Activated naive CD8-positive, alpha-beta T cell (primary cell): ENCODE results near the gene NXPH4.

ENCODE experiments used
- H3K27ac Mint-ChIP-seq: one replicate; pipeline ENCODE4 v1.8.0; 2021; ENCODE audit warnings: mixed read lengths
- H3K27me3 Mint-ChIP-seq: one replicate; pipeline ENCODE4 v1.8.0; 2021; ENCODE audit warnings: mixed read lengths
- H3K36me3 Mint-ChIP-seq: one replicate; pipeline ENCODE4 v1.8.0; 2021; ENCODE audit warnings: mixed read lengths
- H3K4me1 Mint-ChIP-seq: one replicate; pipeline ENCODE4 v1.8.0; 2021; ENCODE audit warnings: low read depth, mixed read lengths
- H3K4me3 Mint-ChIP-seq: one replicate; pipeline ENCODE4 v1.8.0; 2021; ENCODE audit warnings: mild to moderate bottlenecking, mixed read lengths
- H3K9me3 Mint-ChIP-seq: one replicate; pipeline ENCODE4 v1.8.0; 2021; ENCODE audit warnings: low read depth, mixed read lengths

The NXPH4 gene

GRCh38 chr12:57216014-57216911 lies at the start of gene NXPH4:
Gene NXPH4 (plus strand): TSS chr12:57216794. CDS start chr12:57216970, 176 bp downstream.
- Mint-ChIP-seq H3K9me3 (no peaks in the 10 kb centered on the region), H3K27ac (peak within 1 kb of the TSS; percentile 28), H3K4me3 (peak within 1 kb of the TSS; percentile 83), H3K27me3 (peaks cover 48% of the 10 kb centered on the region), H3K4me1 (peaks cover 40% of the 10 kb centered on the region), H3K36me3 (peaks cover 3% of the 10 kb centered on the region)

DNA sequence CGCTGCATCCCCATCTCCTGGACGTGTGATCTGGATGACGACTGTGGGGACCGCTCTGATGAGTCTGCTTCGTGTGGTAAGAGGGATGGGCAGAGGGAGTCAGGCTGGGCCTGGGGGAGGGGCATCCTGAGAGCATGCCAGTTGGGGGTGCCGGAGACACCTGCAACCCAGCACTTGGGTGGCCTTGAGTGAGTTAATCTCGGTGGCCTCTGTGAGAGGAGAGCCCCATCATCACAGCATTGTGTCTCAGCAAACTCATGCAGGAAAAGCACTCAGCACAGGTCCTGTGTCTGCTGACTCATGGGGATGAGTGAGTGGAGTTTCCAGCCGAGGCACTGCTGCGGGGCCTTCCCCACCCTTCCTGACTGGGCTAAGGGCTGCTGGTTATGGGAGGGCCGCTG lies 49.6 kb upstream of the NXPH4 start:
- H3K4me1 Mint-ChIP-seq: peaks cover 7% of the 10 kb centered on the region
- no peak overlapping the region for H3K27ac Mint-ChIP-seq
- H3K27me3 Mint-ChIP-seq: no peaks in the 10 kb centered on the region
- H3K4me3 Mint-ChIP-seq: no peak overlapping the region
- peaks cover 3% of the 10 kb centered on the region for H3K36me3 Mint-ChIP-seq
- H3K9me3 Mint-ChIP-seq: no peaks in the 10 kb centered on the region

DNA sequence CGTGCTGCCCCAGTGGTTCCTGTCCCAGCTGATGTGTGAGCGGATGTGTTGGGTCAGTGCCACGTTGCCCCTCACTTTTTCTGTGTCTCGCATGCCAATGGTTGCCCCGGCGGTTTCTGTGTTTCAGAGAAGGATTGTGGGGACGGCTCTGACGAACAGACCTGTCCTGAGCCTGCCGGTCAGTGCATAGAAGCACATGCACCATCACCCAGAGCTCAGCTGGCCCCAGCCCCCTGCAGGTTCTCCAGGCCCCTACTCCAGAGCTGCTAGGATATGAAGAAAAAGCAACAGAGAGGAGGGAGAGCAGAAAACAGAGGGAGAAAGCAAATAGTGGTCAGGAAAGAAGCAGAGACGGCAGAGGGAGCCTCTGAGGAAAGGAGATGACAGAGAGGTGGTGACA lies 48.5 kb upstream of the NXPH4 start:
- Mint-ChIP-seq H3K27ac (no peak overlapping the region), H3K4me1 (peaks cover 7% of the 10 kb centered on the region), H3K4me3 (no peak overlapping the region), H3K27me3 (no peaks in the 10 kb centered on the region), H3K9me3 (no peaks in the 10 kb centered on the region), H3K36me3 (no peaks in the 10 kb centered on the region)

DNA sequence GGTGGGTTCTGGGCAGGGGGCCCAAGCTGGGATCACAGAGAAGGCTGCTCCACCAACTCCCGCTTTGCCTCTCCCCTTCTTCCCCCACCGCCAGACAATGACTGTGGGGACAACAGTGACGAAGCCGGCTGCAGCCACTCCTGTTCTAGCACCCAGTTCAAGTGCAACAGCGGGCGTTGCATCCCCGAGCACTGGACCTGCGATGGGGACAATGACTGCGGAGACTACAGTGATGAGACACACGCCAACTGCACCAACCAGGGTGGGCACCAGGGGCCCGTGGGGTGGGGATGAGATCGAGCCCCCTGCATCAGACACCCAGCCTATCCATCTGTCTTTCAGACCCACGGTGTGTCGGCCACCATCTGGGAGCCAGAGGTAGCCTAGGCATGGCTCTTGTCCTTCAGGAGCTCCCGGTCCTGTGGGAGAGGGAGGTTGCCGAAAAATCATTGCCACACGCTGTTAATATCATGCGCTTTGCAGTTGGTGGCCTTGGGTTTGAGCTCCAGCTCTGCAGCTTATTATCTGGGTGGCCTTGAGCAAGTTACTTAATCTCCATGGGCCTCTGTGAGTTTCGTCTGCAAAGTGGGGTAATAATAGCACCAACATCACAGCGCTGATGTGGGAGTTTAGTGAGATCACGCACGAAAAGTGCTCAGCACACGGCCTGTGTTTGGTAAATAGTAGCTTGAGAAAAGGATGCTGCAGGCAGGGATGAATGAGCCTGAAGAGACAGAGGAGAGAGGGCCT lies 47.4 kb upstream of the NXPH4 start:
- Mint-ChIP-seq H3K27me3 (no peaks in the 10 kb centered on the region), H3K27ac (no peak overlapping the region), H3K4me1 (peaks cover 7% of the 10 kb centered on the region), H3K9me3 (no peaks in the 10 kb centered on the region), H3K4me3 (no peak overlapping the region), H3K36me3 (no peaks in the 10 kb centered on the region)

DNA sequence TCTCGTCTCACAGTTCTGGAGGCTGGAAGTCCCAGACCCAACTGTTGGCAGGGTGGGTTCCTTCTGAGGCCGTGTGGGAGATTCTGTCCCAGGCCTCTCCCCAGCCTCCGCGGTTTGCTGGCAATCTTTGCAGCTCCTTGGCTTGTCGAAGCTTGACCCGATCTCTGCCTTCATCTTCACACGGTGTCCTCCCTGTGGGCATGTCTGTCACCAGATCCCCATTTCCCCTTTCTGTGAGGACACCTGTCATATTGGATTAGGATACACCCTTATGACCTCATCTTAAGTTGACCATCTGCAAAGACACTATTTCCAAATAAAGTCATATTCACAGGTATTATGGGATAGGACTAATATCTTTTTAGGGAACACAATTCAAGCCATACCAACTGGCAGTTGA lies 46.6 kb upstream of the NXPH4 start:
- Mint-ChIP-seq H3K27me3 (no peaks in the 10 kb centered on the region), H3K4me3 (no peak overlapping the region), H3K36me3 (no peaks in the 10 kb centered on the region), H3K27ac (no peak overlapping the region), H3K9me3 (no peaks in the 10 kb centered on the region), H3K4me1 (peaks cover 7% of the 10 kb centered on the region)

DNA sequence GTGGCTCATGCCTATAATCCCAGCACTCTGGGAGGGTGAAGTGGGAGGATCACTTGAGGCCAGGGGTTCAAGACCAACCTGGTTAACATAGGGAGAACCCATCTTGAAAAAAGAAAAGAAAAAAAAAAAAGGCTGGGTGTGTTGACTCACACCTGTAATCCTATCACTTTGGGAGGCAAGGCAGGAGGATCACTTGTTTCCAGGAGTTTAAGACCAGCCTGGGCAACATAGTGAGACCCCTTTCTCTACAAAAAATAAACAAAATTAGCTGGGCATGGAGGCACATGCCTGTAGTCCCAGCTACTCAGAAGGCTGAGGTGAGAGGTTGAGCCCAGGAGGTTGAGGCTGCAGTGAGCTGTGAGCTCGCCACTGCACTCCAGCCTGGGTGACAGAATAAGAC lies 46.2 kb upstream of the NXPH4 start:
- Mint-ChIP-seq H3K36me3 (no peaks in the 10 kb centered on the region), H3K9me3 (no peaks in the 10 kb centered on the region), H3K4me1 (peaks cover 7% of the 10 kb centered on the region), H3K4me3 (no peak overlapping the region), H3K27me3 (no peaks in the 10 kb centered on the region), H3K27ac (no peak overlapping the region)

GRCh38 chr12:57170927-57171326 lies 45.7 kb upstream of the NXPH4 start:
- Mint-ChIP-seq H3K36me3 (no peaks in the 10 kb centered on the region), H3K27ac (no peak overlapping the region), H3K27me3 (no peaks in the 10 kb centered on the region), H3K4me3 (no peak overlapping the region), H3K4me1 (peaks cover 7% of the 10 kb centered on the region), H3K9me3 (no peaks in the 10 kb centered on the region)

- Mint-ChIP-seq H3K4me1 (peaks cover 7% of the 10 kb centered on the region), H3K27ac (no peak overlapping the region), H3K27me3 (no peaks in the 10 kb centered on the region), H3K9me3 (no peaks in the 10 kb centered on the region), H3K36me3 (no peaks in the 10 kb centered on the region), H3K4me3 (no peak overlapping the region)
Observed at GRCh38 chr12:57171668-57172067, 44.9 kb upstream of the NXPH4 start.

DNA sequence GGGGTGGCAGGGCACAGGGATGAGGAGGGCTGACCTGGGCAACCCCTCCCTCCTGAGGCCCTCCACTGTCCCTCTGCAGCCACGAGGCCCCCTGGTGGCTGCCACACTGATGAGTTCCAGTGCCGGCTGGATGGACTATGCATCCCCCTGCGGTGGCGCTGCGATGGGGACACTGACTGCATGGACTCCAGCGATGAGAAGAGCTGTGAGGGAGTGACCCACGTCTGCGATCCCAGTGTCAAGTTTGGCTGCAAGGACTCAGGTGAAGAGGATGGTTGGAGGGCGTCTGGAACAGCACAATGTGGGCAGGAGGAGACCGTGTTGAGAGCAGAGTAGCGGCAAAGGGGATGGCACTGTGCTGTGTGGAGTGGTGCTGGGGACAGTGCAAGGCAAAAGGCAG lies 43.5 kb upstream of the NXPH4 start:
- no peak overlapping the region for H3K27ac Mint-ChIP-seq
- H3K27me3 Mint-ChIP-seq: no peaks in the 10 kb centered on the region
- H3K9me3 Mint-ChIP-seq: no peaks in the 10 kb centered on the region
- no peaks in the 10 kb centered on the region for H3K36me3 Mint-ChIP-seq
- no peaks in the 10 kb centered on the region for H3K4me1 Mint-ChIP-seq
- H3K4me3 Mint-ChIP-seq: no peak overlapping the region

DNA sequence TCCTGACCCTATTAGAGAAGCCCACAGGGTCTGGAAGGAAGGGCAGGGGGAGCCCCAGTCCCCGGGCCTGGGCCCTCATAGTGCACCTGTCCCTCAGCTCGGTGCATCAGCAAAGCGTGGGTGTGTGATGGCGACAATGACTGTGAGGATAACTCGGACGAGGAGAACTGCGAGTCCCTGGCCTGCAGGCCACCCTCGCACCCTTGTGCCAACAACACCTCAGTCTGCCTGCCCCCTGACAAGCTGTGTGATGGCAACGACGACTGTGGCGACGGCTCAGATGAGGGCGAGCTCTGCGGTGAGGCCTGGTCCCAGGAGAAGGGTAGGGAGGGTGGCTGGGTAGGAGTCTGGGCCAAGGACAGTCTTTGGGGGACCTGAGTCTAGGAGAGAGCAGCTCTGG lies 42.9 kb upstream of the NXPH4 start:
- H3K4me1 Mint-ChIP-seq: no peaks in the 10 kb centered on the region
- H3K9me3 Mint-ChIP-seq: no peaks in the 10 kb centered on the region
- H3K27me3 Mint-ChIP-seq: no peaks in the 10 kb centered on the region
- H3K27ac Mint-ChIP-seq: no peak overlapping the region
- H3K4me3 Mint-ChIP-seq: no peak overlapping the region
- no peaks in the 10 kb centered on the region for H3K36me3 Mint-ChIP-seq

DNA sequence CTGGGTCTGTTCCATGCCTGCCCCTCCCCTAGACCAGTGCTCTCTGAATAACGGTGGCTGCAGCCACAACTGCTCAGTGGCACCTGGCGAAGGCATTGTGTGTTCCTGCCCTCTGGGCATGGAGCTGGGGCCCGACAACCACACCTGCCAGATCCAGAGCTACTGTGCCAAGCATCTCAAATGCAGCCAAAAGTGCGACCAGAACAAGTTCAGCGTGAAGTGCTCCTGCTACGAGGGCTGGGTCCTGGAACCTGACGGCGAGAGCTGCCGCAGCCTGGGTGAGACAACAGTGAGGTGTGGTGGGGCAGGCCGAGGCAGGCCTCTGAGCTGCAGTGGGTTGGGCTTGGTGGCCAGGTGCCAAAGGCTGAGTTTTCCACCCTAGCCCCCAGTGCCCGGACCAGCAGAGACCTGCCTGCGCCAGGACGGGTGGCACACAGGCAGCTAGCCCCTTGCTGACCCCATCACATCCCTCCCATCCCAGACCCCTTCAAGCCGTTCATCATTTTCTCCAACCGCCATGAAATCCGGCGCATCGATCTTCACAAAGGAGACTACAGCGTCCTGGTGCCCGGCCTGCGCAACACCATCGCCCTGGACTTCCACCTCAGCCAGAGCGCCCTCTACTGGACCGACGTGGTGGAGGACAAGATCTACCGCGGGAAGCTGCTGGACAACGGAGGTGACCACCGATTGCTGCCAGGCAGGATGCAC lies 41.0 kb upstream of the NXPH4 start:
- no peaks in the 10 kb centered on the region for H3K36me3 Mint-ChIP-seq
- no peaks in the 10 kb centered on the region for H3K9me3 Mint-ChIP-seq
- H3K4me1 Mint-ChIP-seq: no peaks in the 10 kb centered on the region
- H3K4me3 Mint-ChIP-seq: no peak overlapping the region
- no peaks in the 10 kb centered on the region for H3K27me3 Mint-ChIP-seq
- H3K27ac Mint-ChIP-seq: no peak overlapping the region

- Mint-ChIP-seq H3K27ac (no peak overlapping the region), H3K9me3 (no peaks in the 10 kb centered on the region), H3K27me3 (no peaks in the 10 kb centered on the region), H3K4me3 (no peak overlapping the region), H3K36me3 (no peaks in the 10 kb centered on the region), H3K4me1 (no peaks in the 10 kb centered on the region)
Observed at GRCh38 chr12:57176139-57176477, 40.5 kb upstream of the NXPH4 start.

DNA sequence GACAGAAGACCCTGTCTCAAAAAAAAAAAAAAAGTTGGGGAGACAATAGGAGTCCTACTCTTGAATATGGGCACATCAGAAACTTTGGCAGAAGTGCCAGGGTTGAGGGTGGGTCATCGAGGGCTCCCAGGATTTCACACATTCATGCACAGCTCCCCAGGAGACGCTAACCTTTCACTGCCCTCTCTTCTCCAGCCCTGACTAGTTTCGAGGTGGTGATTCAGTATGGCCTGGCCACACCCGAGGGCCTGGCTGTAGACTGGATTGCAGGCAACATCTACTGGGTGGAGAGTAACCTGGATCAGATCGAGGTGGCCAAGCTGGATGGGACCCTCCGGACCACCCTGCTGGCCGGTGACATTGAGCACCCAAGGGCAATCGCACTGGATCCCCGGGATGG lies 39.7 kb upstream of the NXPH4 start:
- no peak overlapping the region for H3K27ac Mint-ChIP-seq
- H3K36me3 Mint-ChIP-seq: no peaks in the 10 kb centered on the region
- no peaks in the 10 kb centered on the region for H3K9me3 Mint-ChIP-seq
- no peaks in the 10 kb centered on the region for H3K4me1 Mint-ChIP-seq
- no peaks in the 10 kb centered on the region for H3K27me3 Mint-ChIP-seq
- H3K4me3 Mint-ChIP-seq: no peak overlapping the region

- Mint-ChIP-seq H3K36me3 (no peaks in the 10 kb centered on the region), H3K27ac (no peak overlapping the region), H3K27me3 (no peaks in the 10 kb centered on the region), H3K9me3 (no peaks in the 10 kb centered on the region), H3K4me3 (no peak overlapping the region), H3K4me1 (no peaks in the 10 kb centered on the region)
Observed at GRCh38 chr12:57177354-57177753, 39.2 kb upstream of the NXPH4 start.

DNA sequence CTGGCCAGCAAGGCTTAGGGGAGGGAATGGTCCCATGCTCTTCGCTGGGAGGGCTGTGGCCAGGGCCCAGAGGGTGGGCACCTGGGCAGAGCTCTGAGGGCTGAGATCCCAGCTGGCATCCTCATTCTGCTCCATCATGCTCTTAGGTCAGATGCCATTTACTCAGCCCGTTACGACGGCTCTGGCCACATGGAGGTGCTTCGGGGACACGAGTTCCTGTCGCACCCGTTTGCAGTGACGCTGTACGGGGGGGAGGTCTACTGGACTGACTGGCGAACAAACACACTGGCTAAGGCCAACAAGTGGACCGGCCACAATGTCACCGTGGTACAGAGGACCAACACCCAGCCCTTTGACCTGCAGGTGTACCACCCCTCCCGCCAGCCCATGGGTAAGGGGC lies 38.4 kb upstream of the NXPH4 start:
- H3K4me1 Mint-ChIP-seq: peaks cover 2% of the 10 kb centered on the region
- no peaks in the 10 kb centered on the region for H3K27me3 Mint-ChIP-seq
- H3K36me3 Mint-ChIP-seq: no peaks in the 10 kb centered on the region
- H3K27ac Mint-ChIP-seq: no peak overlapping the region
- H3K4me3 Mint-ChIP-seq: no peak overlapping the region
- H3K9me3 Mint-ChIP-seq: no peaks in the 10 kb centered on the region
